Lower leg skin (tissue), 3 donors: ENCODE data around the gene KIT.

ENCODE experiments used
- CTCF ChIP-seq, 3 donors: fragments of 450-650 bp; IDR thresholded peaks; one replicate each; pipeline ENCODE4 v1.5.1; 2016; ENCODE audit warnings: antibody characterized with exemption in 3 of 3, mild to moderate bottlenecking in 3 of 3, moderate library complexity in 2 of 3
- POLR2A ChIP-seq, 2 donors: fragments of 450-650 bp; IDR thresholded peaks; one replicate each; pipeline ENCODE4 v1.6.1; 2016 to 2017; ENCODE audit warnings: antibody characterized with exemption in 2 of 2, mild to moderate bottlenecking in 1 of 2, moderate library complexity in 1 of 2

GRCh38 chr4:54678826-54679225 lies 21.1 kb downstream of the KIT start:
- no peak for TF ChIP-seq CTCF (IDR thresholded peaks at IDR 0.05)
- no peak for TF ChIP-seq POLR2A (IDR thresholded peaks at IDR 0.05)
